ENCODE data around the gene RBM26.

- TF ChIP-seq ESRRG (CRISPR knock-in tag; IDR thresholded peaks at IDR 0.05) (no peak), TCF4 (CRISPR knock-in tag; IDR thresholded peaks at IDR 0.05; ENCODE audit: borderline replicate concordance) (no peak), RARB (CRISPR knock-in tag; IDR thresholded peaks at IDR 0.05) (no peak), PPARA (CRISPR knock-in tag; IDR thresholded peaks at IDR 0.05; ENCODE audit: borderline replicate concordance) (no peak), SNAI2 (CRISPR knock-in tag; IDR thresholded peaks at IDR 0.05) (no peak), TSHZ2 (CRISPR knock-in tag; IDR thresholded peaks at IDR 0.05) (no peak), CREB5 (CRISPR knock-in tag; IDR thresholded peaks at IDR 0.05; ENCODE audit: low read depth) (no peak), ZNF8 (CRISPR knock-in tag; IDR thresholded peaks at IDR 0.05) (no peak), TOX (CRISPR knock-in tag; IDR thresholded peaks at IDR 0.05; ENCODE audit: borderline replicate concordance) (no peak), BACH2 (CRISPR knock-in tag; IDR thresholded peaks at IDR 0.05; ENCODE audit: borderline replicate concordance) (no peak), CSRNP3 (CRISPR knock-in tag; IDR thresholded peaks at IDR 0.05) (no peak), POU6F1 (CRISPR knock-in tag; IDR thresholded peaks at IDR 0.05; ENCODE audit: borderline replicate concordance, low read depth) (no peak)
These were observed 18.2 kb downstream of the RBM26 start for GRCh38 chr13:79387853-79388252.
